ENCODE data around the gene EEF1E1. TPM values are rescaled to one million over a fixed set of nuclear protein-coding genes. Genes with fewer than 3 reads are reported as not detected.

Gene EEF1E1
- total and polyA plus RNA-seq, 2 of the 8 experiments (the other 6 are each of a cell fraction or from before 2014, with no cell fraction given) = 96.8 to 112 TPM

- TF ChIP-seq EZH2 (IDR thresholded peaks at IDR 0.05; ENCODE audit: low read depth, low read length, severe bottlenecking) = no peak
- TF ChIP-seq RAD21 (IDR thresholded peaks at IDR 0.05 in 1 of 2, conservative IDR thresholded peaks at IDR 0.05 in 1 of 2; ENCODE audit: low read depth in 2 of 2, low read length in 2 of 2) = no peak
- no peak for TF ChIP-seq GABPA (IDR thresholded peaks at IDR 0.05; ENCODE audit: borderline replicate concordance, insufficient read depth, low read length)
- no peak for TF ChIP-seq JUN (IDR thresholded peaks at IDR 0.05; ENCODE audit: low read depth, low read length)
- no peak for TF ChIP-seq TAF7 (optimal IDR thresholded peaks at IDR 0.05; ENCODE audit: borderline replicate concordance, low read depth, low read length)
- TF ChIP-seq CBX8 (IDR thresholded peaks at IDR 0.05; ENCODE audit: borderline replicate concordance, low read depth, low read length) = no peak
- TF ChIP-seq RBBP5 (IDR thresholded peaks at IDR 0.05; ENCODE audit: borderline replicate concordance, low read depth, low read length) = no peak
- TF ChIP-seq ATF3 (IDR thresholded peaks at IDR 0.05; ENCODE audit: insufficient read depth, low read depth, low read length) = no peak
- TF ChIP-seq CHD2 (IDR thresholded peaks at IDR 0.05; ENCODE audit: low read length) = no peak
- no peak for TF ChIP-seq POU5F1 (IDR thresholded peaks at IDR 0.05; ENCODE audit: low read depth, low read length)
Measured at GRCh38 chr6:8043221-8043620, 59.1 kb downstream of the EEF1E1 start (continued).
